Small intestine (tissue), 7 donors: Measurements from ENCODE around the gene TMEM63C. TPM values are rescaled to one million over a fixed set of nuclear protein-coding genes. Genes with fewer than 3 reads are reported as not detected.

Experiments
- DNase-seq, 2 donors: peaks; one replicate each; pipeline versions ENCODE4 v3.0.0 to v3.0.0-alpha.2; 2013
- FAIRE-seq: peaks from 2 replicates; lab custom pipeline; 2012; peaks lifted over from hg19 to GRCh38; lab: Jason Lieb, UNC
- H3K27ac ChIP-seq, 3 donors: one replicate each; pipeline ENCODE4 v1.5.1; 2013; ENCODE audit warnings: low read length in 2 of 3, mild to moderate bottlenecking in 2 of 3, control low read depth in 1 of 3, inconsistent platforms in 1 of 3, low read depth in 1 of 3, moderate library complexity in 1 of 3
- H3K27me3 ChIP-seq, 3 donors: one replicate each; pipeline ENCODE4 v1.6.1; 2013; ENCODE audit warnings: low read length in 3 of 3, inconsistent platforms in 1 of 3; ENCODE audit not compliant: control insufficient read depth in 3 of 3, insufficient read depth in 3 of 3
- H3K36me3 ChIP-seq, 3 donors: one replicate each; pipeline ENCODE4 v1.6.1; 2013; ENCODE audit warnings: low read length in 3 of 3, inconsistent platforms in 1 of 3, low read depth in 1 of 3, mild to moderate bottlenecking in 1 of 3, moderate library complexity in 1 of 3; ENCODE audit not compliant: control insufficient read depth in 3 of 3, insufficient read depth in 2 of 3
- H3K4me1 ChIP-seq, 3 donors: one replicate each; pipeline ENCODE4 v1.6.1; 2013; ENCODE audit warnings: low read length in 2 of 3, inconsistent platforms in 1 of 3, low read depth in 1 of 3, mild to moderate bottlenecking in 1 of 3, moderate library complexity in 1 of 3; ENCODE audit not compliant: control insufficient read depth in 3 of 3, insufficient read depth in 2 of 3
- H3K4me3 ChIP-seq, 3 donors: one replicate each; pipeline ENCODE4 v1.5.1; 2013; ENCODE audit warnings: low read length in 3 of 3, control low read depth in 1 of 3, inconsistent platforms in 1 of 3, low read depth in 1 of 3, mild to moderate bottlenecking in 1 of 3, moderate library complexity in 1 of 3
- H3K9me3 ChIP-seq, 2 donors: one replicate each; pipeline ENCODE4 v1.6.1; 2013; ENCODE audit warnings: low read depth in 1 of 2, low read length in 1 of 2; ENCODE audit not compliant: control insufficient read depth in 2 of 2, insufficient read depth in 1 of 2
- WGBS, 3 donors: extraction: QIAGEN DNeasy Blood & Tissue Kit; methylation state at CpG; one replicate each; pipeline ENCODE4 v1.1.7; 2013; 5-methylcytosine and 5-hydroxymethylcytosine counted together
- polyA plus RNA-seq, 4 donors: library from polyadenylated mRNA; stranded (reverse) in 3 of 4; unstranded in 1 of 4; fragments of 200-250 nt in 3 of 4; fragments of 120-200 nt in 1 of 4; gene quantifications; one replicate each; pipeline versions ENCODE4 v1.2.1 to v1.2.3, GENCODE V29; 2013
- donor health status: healthy with polysubstance abuse.
- donor health status: control.
- donor health status: control.
- donor health status: Bipolar disorder and iron deficiency.
- donor health status: healthy.

The TMEM63C gene
- polyA plus RNA-seq, 4 donors, result 0.27 to 9.4 (median 2.0) TPM; not detected in 1

DNA sequence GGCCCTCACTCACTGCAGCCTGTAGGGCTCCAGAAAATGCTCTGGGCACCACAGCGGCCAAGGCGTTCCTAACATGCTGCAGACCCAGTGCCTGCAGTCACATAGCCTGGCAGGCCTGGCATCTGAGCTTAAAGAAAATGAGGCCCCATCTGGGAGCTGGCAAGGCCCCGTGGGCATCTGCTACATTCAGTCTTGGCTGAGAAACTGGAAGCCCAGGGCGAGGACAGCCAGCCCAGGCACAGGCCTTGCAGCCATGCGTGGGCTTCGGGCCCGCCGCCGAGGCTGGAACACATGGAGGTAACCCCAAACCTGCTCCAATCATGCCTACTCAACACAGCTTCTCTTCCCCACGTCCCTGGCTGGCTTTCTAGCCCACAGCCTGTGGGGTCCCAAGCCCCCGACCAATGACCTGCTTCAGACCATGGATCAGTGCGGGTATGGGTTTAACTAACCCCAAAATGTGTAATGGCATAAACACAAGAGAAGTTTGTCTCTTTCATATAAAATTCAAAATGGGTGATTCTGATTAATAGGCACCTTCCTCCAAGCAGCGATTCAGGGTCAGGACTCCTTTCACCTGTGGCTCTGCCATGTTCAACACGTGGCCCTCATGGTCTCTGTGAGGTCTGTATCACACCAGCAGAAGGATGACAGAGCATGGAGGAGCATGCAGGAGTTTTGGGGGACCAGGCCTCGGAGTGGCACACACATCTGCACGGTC, 83.0 kb downstream of the TMEM63C start:
- FAIRE-seq (no peak), DNase-seq (no peak)
- Histone ChIP-seq H3K27me3 (peaks cover 0 to 19% (median 3%) of the 10 kb centered on the region in 3 donors), H3K9me3 (peaks cover 0 to 7% of the 10 kb centered on the region in 2 donors), H3K36me3 (no peaks in the 10 kb centered on the region), H3K4me1 (no peaks in the 10 kb centered on the region), H3K4me3 (no peak overlapping the region), H3K27ac (no peak overlapping the region)
- 73 to 83% (median 76%) methylated on average over 16 of the region's 16 CpGs for WGBS, 3 donors

DNA sequence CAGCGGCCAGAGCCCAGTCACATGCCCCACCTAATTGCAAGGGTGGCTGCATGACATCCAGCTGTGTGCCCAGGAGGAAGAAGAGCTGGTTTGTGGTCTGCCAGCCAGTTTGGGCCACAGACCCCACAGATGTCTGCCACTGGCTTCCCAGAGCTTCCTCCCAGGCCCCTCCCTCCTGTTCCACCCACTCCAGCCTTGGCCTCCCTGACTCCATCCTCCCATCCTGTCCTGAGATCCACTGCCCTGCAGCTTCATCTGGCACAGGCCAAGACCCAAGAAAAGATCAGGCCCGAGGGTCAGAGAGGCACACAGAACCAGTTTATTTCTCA, 83.6 kb downstream of the TMEM63C start:
- H3K9me3 ChIP-seq, result peaks cover 0 to 7% of the 10 kb centered on the region in 2 donors
- no peaks in the 10 kb centered on the region for H3K4me1 ChIP-seq
- no peaks in the 10 kb centered on the region for H3K36me3 ChIP-seq
- FAIRE-seq (no peak), DNase-seq (no peak)
- no peak overlapping the region for H3K4me3 ChIP-seq
- WGBS, 3 donors, result 65 to 80% (median 75%) methylated on average over 2 of the region's 2 CpGs
- no peak overlapping the region for H3K27ac ChIP-seq
- peaks cover 0 to 24% (median 6%) of the 10 kb centered on the region in 3 donors for H3K27me3 ChIP-seq

DNA sequence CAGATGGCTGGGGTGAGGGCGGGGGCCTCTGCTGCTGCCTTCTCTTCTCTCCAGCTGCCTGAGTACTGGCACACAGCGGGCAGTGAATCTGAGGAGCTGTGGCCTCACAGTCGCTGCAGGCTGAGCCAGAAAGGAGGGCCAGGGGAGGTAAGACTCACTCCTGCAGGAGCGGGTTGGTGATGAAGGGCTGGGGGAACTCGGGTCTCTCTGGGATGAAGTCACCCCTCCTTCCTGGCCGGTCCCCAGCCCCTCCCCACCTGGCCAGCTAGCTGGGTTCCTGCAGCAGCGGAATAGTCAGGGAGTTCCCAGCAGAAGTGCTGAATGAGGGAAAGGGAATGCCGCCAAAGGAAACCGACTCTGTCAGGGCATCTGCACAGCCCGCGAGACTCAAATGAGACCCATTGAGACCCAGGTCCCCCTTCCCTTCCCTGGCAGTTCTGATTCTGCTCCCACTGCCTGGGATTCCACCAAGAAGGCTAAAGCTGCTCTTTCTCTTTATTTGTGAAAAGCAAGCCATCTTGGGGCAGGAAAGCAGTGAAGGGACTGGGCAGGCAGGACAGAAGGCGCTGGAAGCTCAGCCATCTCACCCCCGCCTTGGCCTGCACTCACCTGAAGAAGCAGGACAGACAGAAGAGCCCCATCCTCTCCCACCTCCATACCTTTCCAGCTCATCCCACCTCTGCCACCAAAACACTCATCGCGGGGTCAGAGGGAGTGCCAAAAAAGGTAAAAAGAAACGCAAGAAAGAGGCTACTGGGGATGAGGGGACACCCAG, 84.2 kb downstream of the TMEM63C start:
- H3K27me3 ChIP-seq, result peaks cover 0 to 30% (median 6%) of the 10 kb centered on the region in 3 donors

DNA sequence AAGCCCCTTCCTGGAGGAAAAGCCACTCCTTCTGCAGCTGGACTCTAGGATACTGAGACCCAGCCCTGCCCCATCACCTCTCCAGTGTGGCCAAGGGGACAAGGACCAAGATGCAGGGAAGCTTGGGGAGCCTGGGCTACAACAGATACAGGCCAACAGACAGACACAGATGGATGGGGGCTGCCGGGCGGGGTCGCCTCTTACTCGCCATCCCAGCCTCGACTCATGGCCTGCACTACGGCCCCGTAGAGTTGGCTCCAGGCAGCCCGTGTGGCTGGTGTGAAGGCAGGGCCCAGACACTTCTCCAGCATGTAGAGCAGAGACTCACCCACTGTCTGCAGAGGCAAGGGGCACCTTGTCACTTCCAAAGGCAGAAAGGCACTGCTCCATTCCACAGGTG, 84.7 kb downstream of the TMEM63C start:
- FAIRE-seq (no peak), DNase-seq (no peak)
- Histone ChIP-seq H3K9me3 (peaks cover 0 to 9% of the 10 kb centered on the region in 2 donors), H3K36me3 (no peaks in the 10 kb centered on the region), H3K4me3 (no peak overlapping the region), H3K27me3 (peaks cover 4 to 33% (median 9%) of the 10 kb centered on the region in 3 donors), H3K27ac (no peak overlapping the region), H3K4me1 (no peaks in the 10 kb centered on the region)
- WGBS, 3 donors, result 87 to 90% (median 90%) methylated on average over 8 of the region's 8 CpGs

More for the DNA sequence above, 84.2 kb downstream of the TMEM63C start:
- DNase-seq (no peak), FAIRE-seq (no peak)
- Histone ChIP-seq H3K4me1 (no peaks in the 10 kb centered on the region), H3K36me3 (no peaks in the 10 kb centered on the region), H3K27ac (no peak overlapping the region), H3K9me3 (peaks cover 0 to 9% of the 10 kb centered on the region in 2 donors), H3K4me3 (no peak overlapping the region)
- 70 to 79% (median 77%) methylated on average over 16 of the region's 16 CpGs for WGBS, 3 donors

DNA sequence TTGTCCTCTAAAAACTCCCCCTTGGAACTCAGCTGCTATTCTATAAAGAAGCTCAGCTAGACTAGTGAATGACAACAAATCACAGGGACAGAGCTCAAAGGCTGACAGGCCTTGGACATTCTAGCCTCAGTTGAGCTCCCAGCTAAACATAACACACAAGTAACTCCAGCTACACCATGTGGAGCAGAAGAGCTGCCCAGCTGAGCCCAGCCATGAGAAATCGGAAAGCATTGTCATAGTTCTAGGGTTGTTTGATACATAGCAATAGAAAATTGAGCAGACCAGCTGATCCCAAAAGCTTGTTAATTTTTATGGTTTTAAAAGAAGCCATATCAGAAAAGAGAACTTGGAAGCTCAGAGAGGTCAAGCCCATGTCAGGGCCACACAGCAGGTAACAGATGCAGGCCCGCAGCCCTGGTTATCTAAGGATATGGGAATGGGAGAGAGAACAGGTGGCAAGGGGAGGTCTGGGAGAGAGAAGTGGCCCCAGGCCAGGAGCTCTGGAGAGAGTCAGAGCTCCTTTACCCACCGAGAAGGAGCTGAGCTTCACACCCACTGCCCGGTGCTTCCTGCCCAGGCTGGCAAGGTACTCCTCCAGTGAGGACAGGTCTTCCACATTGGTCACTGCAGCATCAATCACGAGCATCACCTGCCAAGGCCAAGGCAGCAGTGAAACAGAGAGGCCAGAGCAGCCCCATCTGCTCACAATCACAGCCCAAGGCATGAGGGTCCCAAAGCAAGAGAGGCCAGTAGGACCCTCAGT, 86.5 kb downstream of the TMEM63C start:
- FAIRE-seq (no peak), DNase-seq (no peak)
- 71 to 91% (median 87%) methylated on average over 5 of the region's 5 CpGs for WGBS, 3 donors
- Histone ChIP-seq H3K4me1 (no peaks in the 10 kb centered on the region), H3K27me3 (peaks cover 4 to 45% (median 16%) of the 10 kb centered on the region in 3 donors), H3K27ac (no peak overlapping the region), H3K36me3 (no peaks in the 10 kb centered on the region), H3K4me3 (no peak overlapping the region), H3K9me3 (peaks cover 0 to 9% of the 10 kb centered on the region in 2 donors)

DNA sequence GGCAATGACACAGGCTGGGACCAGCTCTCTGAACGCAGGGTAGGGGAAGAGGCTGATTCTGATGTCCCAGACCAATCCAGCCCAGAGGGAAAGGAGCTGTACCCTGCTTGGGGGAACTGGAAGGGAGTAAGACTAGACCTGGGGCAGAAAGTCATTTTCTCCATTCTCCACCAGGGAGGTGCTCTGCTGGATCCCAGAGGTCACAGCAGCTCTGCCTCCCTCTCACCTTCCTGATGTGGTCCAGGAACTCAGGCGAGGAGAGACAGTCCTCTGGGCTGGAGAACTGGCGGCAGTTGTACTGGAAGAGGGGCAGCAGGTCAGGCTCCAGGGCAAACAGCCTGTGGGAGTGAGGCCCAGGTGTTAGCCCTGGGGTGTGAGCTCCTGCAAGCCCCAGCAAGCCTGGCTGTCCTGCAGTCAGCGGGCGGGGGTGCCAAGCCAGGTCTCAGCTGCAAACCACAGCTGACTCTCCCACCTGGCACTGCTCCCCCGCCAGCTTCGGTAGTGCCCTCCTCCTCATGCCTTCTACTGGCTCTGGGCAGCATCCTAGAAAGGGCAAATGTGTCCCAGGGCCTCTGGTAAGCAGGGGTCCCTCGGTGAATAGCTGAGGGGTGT, 87.5 kb downstream of the TMEM63C start:
- Histone ChIP-seq H3K36me3 (no peaks in the 10 kb centered on the region), H3K4me1 (no peaks in the 10 kb centered on the region), H3K4me3 (no peak overlapping the region), H3K27me3 (peaks cover 4 to 45% (median 19%) of the 10 kb centered on the region in 3 donors), H3K27ac (no peak overlapping the region), H3K9me3 (peaks cover 0 to 11% of the 10 kb centered on the region in 2 donors)
- FAIRE-seq, result no peak
- no peak for DNase-seq
- 31 to 35% (median 32%) methylated on average over 8 of the region's 8 CpGs for WGBS, 3 donors

DNA sequence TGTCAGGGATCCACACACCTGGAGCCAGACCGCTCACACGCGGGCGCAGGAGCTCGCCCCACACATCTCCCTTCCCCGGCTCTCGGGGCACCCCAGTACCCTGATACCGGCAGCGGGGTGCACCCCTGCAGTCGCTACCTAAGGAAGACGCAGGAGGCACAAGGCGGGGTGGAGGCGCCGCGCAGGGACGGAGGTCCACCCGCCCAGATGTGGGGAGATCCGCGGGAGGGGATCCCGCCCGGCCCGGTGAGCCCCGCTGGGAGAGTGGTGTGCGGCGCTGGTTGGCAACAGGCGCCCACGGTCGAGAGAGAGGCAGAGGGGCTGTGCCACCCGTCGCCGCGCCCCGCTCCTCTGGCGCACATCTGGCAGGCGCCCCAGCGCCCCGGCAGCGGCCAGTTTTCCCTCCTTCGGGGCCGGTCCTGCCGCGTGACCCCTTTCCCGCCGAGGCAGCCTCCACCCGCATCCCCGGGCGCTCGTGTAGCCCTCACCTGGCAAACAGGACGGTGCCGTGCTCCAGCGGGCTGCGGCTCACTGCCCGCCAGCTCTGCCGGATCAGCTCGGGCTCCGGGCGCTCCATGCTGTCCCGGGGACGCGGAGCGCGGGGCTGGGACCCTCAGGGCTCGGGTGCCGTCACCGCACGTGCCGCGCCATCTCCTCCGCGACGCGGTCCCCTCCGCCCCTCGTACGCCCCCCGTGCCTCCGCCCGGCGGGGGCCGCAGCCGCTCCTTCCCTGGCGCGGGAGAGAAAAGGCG, 88.9 kb downstream of the TMEM63C start:
- DNase-seq (no peak), FAIRE-seq (no peak)
- 4 to 7% (median 4%) methylated on average over 64 to 84 of the region's 84 CpGs for WGBS, 3 donors
- Histone ChIP-seq H3K36me3 (peaks cover 0 to 2% (median 0%) of the 10 kb centered on the region in 3 donors), H3K4me1 (no peaks in the 10 kb centered on the region), H3K27ac (no peak overlapping the region), H3K4me3 (no peak overlapping the region), H3K27me3 (peaks cover 4 to 45% (median 19%) of the 10 kb centered on the region in 3 donors), H3K9me3 (peaks cover 0 to 11% of the 10 kb centered on the region in 2 donors)
